GM23248 (cell line): ENCODE results near the gene DHRS1. TPM values are rescaled to one million over a fixed set of nuclear protein-coding genes. Genes with fewer than 3 reads are reported as not detected.
A peak's percentile ranks its signal among the peaks of the same experiment; 100 is the strongest.

Experiments used
- DNase-seq: peaks from one replicate; pipeline ENCODE4 v3.0.0-alpha.2; 2015
- H2AFZ ChIP-seq: fragments of 200-600 bp; sonication (generic); 2 replicates; pipeline ENCODE4 v1.6.1; 2016; ENCODE audit warnings: antibody characterized with exemption
- H3F3A ChIP-seq: fragments of 200-600 bp; sonication (generic); 2 replicates; pipeline ENCODE4 v1.6.1; 2016; ENCODE audit warnings: mild to moderate bottlenecking, antibody characterized with exemption, mixed run types; ENCODE audit not compliant: insufficient read depth
- H3K27ac ChIP-seq: fragments of 200-600 bp; sonication (generic); 2 replicates; pipeline ENCODE4 v1.5.1; 2016; ENCODE audit warnings: mild to moderate bottlenecking
- H3K27me3 ChIP-seq: fragments of 200-600 bp; sonication (generic); replicated peaks from 2 replicates; pipeline ENCODE4 v1.6.1; 2016; ENCODE audit warnings: mild to moderate bottlenecking; ENCODE audit not compliant: insufficient read depth
- H3K36me3 ChIP-seq: fragments of 200-600 bp; sonication (generic); 2 replicates; pipeline ENCODE4 v1.6.1; 2016; ENCODE audit warnings: low read depth, mild to moderate bottlenecking
- H3K4me1 ChIP-seq: fragments of 200-600 bp; sonication (generic); 2 replicates; pipeline ENCODE4 v1.6.1; 2016; ENCODE audit warnings: mild to moderate bottlenecking; ENCODE audit not compliant: insufficient read depth
- H3K4me2 ChIP-seq: fragments of 200-600 bp; sonication (generic); one replicate; pipeline ENCODE4 v1.6.1; 2016; ENCODE audit warnings: mild to moderate bottlenecking; ENCODE audit not compliant: unreplicated experiment
- H3K4me3 ChIP-seq: fragments of 200-600 bp; sonication (generic); 2 replicates; pipeline ENCODE4 v1.5.1; 2016; ENCODE audit warnings: mild to moderate bottlenecking
- H3K79me2 ChIP-seq: fragments of 200-600 bp; sonication (generic); 2 replicates; pipeline ENCODE4 v1.6.1; 2016; ENCODE audit warnings: mild to moderate bottlenecking; ENCODE audit not compliant: insufficient read depth
- H3K9ac ChIP-seq: fragments of 200-600 bp; sonication (generic); 2 replicates; pipeline ENCODE4 v1.6.1; 2016; ENCODE audit warnings: mild to moderate bottlenecking
- H3K9me2 ChIP-seq: fragments of 200-600 bp; sonication (generic); 2 replicates; pipeline ENCODE4 v1.6.1; 2016; ENCODE audit warnings: mixed run types, mild to moderate bottlenecking, moderate library complexity; ENCODE audit not compliant: insufficient read depth
- H3K9me3 ChIP-seq: fragments of 200-600 bp; sonication (generic); one replicate; pipeline ENCODE4 v1.6.1; 2017; ENCODE audit warnings: low read depth
- H4K20me1 ChIP-seq: fragments of 200-600 bp; sonication (generic); 2 replicates; pipeline ENCODE4 v1.6.0; 2016; ENCODE audit not compliant: insufficient read depth
- EZH2 ChIP-seq: fragments of 200-600 bp; sonication (generic); IDR thresholded peaks from 2 replicates; pipeline ENCODE4 v1.6.1; 2018; ENCODE audit warnings: antibody characterized with exemption, mild to moderate bottlenecking; ENCODE audit not compliant: insufficient read depth, poor library complexity, severe bottlenecking
- EZH2phosphoT487 ChIP-seq: fragments of 200-600 bp; sonication (generic); IDR thresholded peaks from 2 replicates; pipeline ENCODE4 v1.6.1; 2018; ENCODE audit warnings: antibody characterized with exemption, moderate library complexity, mild to moderate bottlenecking, low read depth; ENCODE audit not compliant: insufficient read depth
- WGBS, 2 experiments: methylation state at CpG; one replicate each; pipeline ENCODE4 v1.1.6; 2015 to 2017; ENCODE audit warnings: low lambda C conversion rate in 2 of 2, low coverage in 1 of 2; ENCODE audit errors: missing lambda C conversion rate in 2 of 2; 5-methylcytosine and 5-hydroxymethylcytosine counted together
- in situ Hi-C: fragments of 300-500 bp; cut with MboI; formaldehyde crosslinking; loops from 2 replicates; pipeline ENCODE4 v1.15.0; 2020
- polyA plus RNA-seq: library from polyadenylated mRNA; unstranded; fragments of >200 nt; fragmentation: Nextera tagmentation; extraction: Ambion mirVana; gene quantifications from 2 replicates; pipeline ENCODE4 v1.2.1, GENCODE V29; 2016
- total RNA-seq: library from RNA; depleted of rRNA; stranded (reverse); fragments of >200 nt; shearing (Covaris generic); gene quantifications from 2 replicates; pipeline ENCODE4 v1.2.3, GENCODE V29; 2014

DHRS1 gene
- total and polyA plus RNA-seq, 2 experiments from 2014 or later = 12.8 to 31.0 TPM

GRCh38 chr14:24332268-24332993, 32.9 kb upstream of the DHRS1 start:
- Histone ChIP-seq H3K9ac (no peak overlapping the region), H3K4me1 (peaks cover 7% of the 10 kb centered on the region; the same call in 1 of the 2 replicates), H3K27me3 (no peaks in the 10 kb centered on the region), H3K79me2 (no peaks in the 10 kb centered on the region), H4K20me1 (no peaks in the 10 kb centered on the region), H3K27ac (no peak overlapping the region), H3K4me3 (no peak overlapping the region), H3K9me3 (no peaks in the 10 kb centered on the region), H3K36me3 (no peaks in the 10 kb centered on the region), H2AFZ (no peak overlapping the region; the same call in 1 of the 2 replicates), H3K9me2 (no peaks in the 10 kb centered on the region), H3K4me2 (no peak overlapping the region), H3F3A (no peaks in the 10 kb centered on the region)
- TF ChIP-seq EZH2phosphoT487 (no peak), EZH2 (no peak)
- peak; percentile 80 for DNase-seq
- in situ Hi-C loops = no loop called here
- WGBS, 2 experiments = 28 to 34% methylated on average over 45 to 56 of the region's 56 CpGs

- no peak overlapping the region for H3K4me3 ChIP-seq
- H3K4me1 ChIP-seq = peaks cover 7% of the 10 kb centered on the region; the same call in 1 of the 2 replicates
- no peak overlapping the region for H3K4me2 ChIP-seq
- in situ Hi-C loops = no loop called here
- H3K27me3 ChIP-seq = no peaks in the 10 kb centered on the region
- H3K9me2 ChIP-seq = no peaks in the 10 kb centered on the region
- H3F3A ChIP-seq = no peaks in the 10 kb centered on the region
- no peaks in the 10 kb centered on the region for H3K9me3 ChIP-seq
- no peak overlapping the region for H3K9ac ChIP-seq
- H2AFZ ChIP-seq = no peak overlapping the region
- no peaks in the 10 kb centered on the region for H3K79me2 ChIP-seq
- DNase-seq = no peak
- no peak overlapping the region for H3K27ac ChIP-seq
- H4K20me1 ChIP-seq = no peaks in the 10 kb centered on the region
- TF ChIP-seq EZH2phosphoT487 (no peak), EZH2 (no peak)
- 68 to 74% methylated on average over 26 of the region's 26 CpGs for WGBS, 2 experiments
- H3K36me3 ChIP-seq = no peaks in the 10 kb centered on the region
These were observed 32.2 kb upstream of the DHRS1 start for GRCh38 chr14:24331731-24332267.

- H3K36me3 ChIP-seq = no peaks in the 10 kb centered on the region
- no peak overlapping the region for H3K4me2 ChIP-seq
- no peak for DNase-seq
- no peaks in the 10 kb centered on the region for H3K27me3 ChIP-seq
- H3K9me2 ChIP-seq = no peaks in the 10 kb centered on the region
- H3K9me3 ChIP-seq = no peaks in the 10 kb centered on the region
- no peaks in the 10 kb centered on the region for H3K79me2 ChIP-seq
- H3K4me3 ChIP-seq = no peak overlapping the region
- in situ Hi-C loops = no loop called here
- 90 to 92% methylated on average over 10 of the region's 10 CpGs for WGBS, 2 experiments
- H3F3A ChIP-seq = no peaks in the 10 kb centered on the region
- TF ChIP-seq EZH2 = no peak
- no peak for TF ChIP-seq EZH2phosphoT487
- no peaks in the 10 kb centered on the region for H4K20me1 ChIP-seq
- no peak overlapping the region for H3K9ac ChIP-seq
- H2AFZ ChIP-seq = no peak overlapping the region
- H3K27ac ChIP-seq = no peak overlapping the region
- H3K4me1 ChIP-seq = peaks cover 7% of the 10 kb centered on the region; the same call in 1 of the 2 replicates
These were observed 31.5 kb upstream of the DHRS1 start for GRCh38 chr14:24330973-24331674.

- Histone ChIP-seq H2AFZ (no peak overlapping the region), H3F3A (no peaks in the 10 kb centered on the region), H3K36me3 (no peaks in the 10 kb centered on the region), H3K79me2 (no peaks in the 10 kb centered on the region), H3K4me1 (peaks cover 7% of the 10 kb centered on the region; the same call in 1 of the 2 replicates), H3K27ac (no peak overlapping the region), H3K9me3 (no peaks in the 10 kb centered on the region), H3K9me2 (no peaks in the 10 kb centered on the region), H3K4me3 (no peak overlapping the region), H3K9ac (no peak overlapping the region), H3K4me2 (no peak overlapping the region), H3K27me3 (no peaks in the 10 kb centered on the region), H4K20me1 (no peaks in the 10 kb centered on the region)
- 63 to 76% methylated on average over 9 of the region's 9 CpGs for WGBS, 2 experiments
- in situ Hi-C loops = no loop called here
- DNase-seq = peak; percentile 47
- TF ChIP-seq EZH2 (no peak), EZH2phosphoT487 (no peak)
These were observed 30.2 kb upstream of the DHRS1 start for GRCh38 chr14:24329736-24330135.
